NCI-H2171 treated with DMSO at 0.1 percent for 48 hours (cell line): ENCODE data around the gene HABP2.

Experiments
- DNase-seq: peaks from one replicate; lab custom pipeline; 2025; lab: John Stamatoyannopoulos, UW

HABP2 gene

DNA sequence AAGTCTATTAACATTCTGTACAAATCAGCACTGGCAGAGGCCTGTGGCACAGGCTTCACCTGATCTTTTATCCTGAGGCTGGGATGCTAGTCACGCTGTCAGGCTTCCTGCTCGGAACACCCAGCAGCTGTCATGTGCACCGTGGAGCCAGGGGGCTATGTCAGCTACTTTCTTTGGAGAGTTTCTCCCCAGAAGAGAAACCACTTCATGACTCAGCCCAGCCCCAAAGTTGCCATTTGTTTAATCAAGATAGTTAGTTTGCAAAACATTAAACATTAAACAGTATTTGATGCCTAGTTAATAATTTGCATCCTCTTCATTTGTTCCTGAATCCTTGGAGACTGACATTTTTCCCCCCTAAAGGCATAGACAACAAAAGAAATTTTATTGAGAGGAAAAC is at the start of gene HABP2:
Gene HABP2, plus strand, starts transcription at position 353 of the 400 bp plus-strand sequence. CDS start 69 bp downstream, outside the sequence.
- no peak for DNase-seq

GRCh38 chr10:113503930-113504329 is 48.9 kb upstream of the HABP2 start:
- no peak for DNase-seq

DNA sequence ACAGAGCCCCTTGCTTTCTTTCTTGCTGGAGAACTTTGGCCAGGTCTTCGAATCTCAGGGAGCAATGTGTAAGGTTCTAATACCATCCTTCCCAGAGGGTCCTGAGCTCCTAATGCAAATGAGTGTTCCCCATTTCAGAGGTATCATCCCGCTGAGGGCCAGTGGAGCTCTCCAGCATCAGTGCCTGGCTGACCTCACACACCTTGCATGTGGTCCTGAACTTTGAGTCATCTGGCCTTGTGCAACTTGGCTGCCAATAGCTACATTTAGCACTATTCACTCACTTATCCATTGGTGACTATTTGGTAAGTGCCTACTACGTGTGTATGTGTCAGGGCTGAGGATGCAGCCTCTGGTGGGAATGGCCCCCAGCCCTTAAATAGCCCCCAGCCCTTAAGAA is 48.4 kb upstream of the HABP2 start:
- DNase-seq: no peak

DNA sequence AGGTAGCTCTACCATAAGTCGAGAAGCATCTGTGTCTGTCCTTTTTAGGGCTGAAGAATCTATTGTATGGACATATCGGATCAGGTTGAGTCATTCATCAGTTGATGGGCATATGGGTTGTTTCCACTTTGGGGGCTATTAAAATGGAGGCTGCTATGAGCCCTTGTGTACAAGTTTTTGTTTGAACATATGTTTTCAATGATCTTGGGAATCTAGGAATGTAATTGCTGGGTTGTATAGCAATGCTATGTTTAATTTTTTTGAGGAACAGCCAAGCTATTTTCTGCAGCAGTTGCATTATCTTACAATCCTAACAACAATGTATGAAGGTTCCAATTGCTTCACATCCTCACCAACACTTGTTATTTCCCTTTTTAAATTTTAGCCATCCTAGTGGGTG is 46.4 kb upstream of the HABP2 start:
- DNase-seq: no peak

GRCh38 chr10:113511419-113511818 is 41.4 kb upstream of the HABP2 start:
- DNase-seq: no peak

GRCh38 chr10:113515161-113515560 is 37.7 kb upstream of the HABP2 start:
- DNase-seq: no peak

- no peak for DNase-seq
Observed at GRCh38 chr10:113515601-113516000, 37.3 kb upstream of the HABP2 start.

DNA sequence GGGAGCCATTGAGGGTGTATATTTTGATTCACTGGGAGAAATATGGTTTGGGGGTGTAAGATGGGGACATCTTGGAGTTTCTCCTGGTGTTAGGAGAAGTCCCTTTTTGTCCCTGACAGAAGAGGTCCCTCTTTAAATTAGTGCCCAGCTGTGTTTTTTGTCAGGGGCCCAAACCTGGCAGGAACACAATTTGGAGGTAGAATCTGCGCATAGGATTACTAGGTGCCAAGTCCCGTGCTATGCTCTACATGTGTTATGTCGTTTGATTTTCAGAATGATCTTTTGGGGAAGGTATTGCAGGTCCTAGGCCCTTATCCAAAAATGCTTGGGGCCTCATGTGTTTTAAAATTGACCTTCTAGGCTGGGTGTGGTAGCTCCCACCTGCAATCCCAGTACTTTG is 36.8 kb upstream of the HABP2 start:
- DNase-seq: no peak

DNA sequence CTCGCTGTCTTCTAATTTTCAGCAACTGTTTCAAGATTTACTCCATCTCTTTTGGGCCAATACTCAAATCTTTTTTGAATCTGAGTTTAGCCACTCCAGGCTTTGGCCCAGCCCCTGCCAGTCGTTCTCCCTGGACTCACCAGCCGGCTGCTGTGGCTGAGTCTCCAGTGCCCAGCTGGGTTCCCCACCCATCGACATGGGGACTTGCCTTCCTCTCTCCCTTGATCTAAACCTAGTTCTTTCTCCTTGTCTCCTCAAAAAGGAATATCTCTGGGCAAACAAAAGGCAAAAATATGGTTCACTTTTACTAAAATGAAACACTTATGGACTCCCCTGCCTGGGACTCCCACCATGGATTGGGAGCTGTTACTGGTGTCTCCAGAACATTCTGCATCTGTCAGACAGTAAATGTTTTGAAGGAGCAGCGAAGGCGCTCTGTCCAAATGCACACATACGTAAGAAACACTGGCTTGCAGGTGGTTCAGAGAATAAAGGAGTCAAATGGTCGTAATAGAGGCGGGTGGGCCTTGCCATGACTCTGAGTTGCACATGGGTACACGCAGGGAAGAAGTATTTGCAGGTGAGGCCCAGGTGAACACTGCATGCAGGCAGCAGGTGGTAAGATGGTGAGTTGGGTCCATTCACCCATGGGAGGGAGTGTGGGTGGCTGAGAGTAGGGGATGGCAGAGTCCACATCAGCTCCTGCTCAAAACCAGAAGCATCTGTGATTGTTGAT is 35.5 kb upstream of the HABP2 start:
- DNase-seq: no peak

DNA sequence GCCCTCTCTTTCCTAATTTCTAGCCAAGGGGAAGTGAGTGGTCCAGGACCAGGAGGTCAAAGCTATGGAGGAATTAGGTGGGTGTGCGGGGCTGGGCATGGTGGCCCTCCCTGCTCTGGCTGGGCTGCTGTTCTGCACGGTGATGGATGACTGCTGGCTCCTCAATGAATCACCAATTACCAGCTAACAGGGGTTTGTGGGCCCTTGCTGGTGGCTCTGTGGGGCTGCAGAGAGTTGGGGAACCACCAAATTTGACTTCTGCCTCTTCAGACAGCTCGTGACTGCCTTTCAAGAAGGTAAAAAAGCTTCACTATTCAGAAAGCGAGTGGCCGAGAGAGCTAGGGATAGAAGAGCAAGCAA is 35.0 kb upstream of the HABP2 start:
- no peak for DNase-seq

DNA sequence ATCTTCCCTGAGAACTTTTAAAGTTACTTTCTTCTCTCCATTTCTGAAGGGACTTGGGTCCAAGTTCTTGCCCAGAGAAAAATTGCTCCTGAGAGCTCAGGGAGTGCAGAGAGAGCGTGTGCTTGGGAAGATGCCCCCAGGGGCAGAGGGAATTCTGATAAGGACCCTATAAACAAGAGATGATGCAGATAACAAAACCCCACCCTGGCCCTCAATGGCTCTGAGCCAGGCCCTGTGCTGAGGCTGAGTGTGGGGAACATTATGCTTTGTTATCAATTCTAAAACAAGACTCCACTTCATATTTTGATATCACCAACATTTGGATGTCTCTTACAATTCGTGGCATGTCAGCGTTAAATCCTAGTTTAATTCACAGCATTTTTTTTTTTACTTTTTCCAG is 34.4 kb upstream of the HABP2 start:
- no peak for DNase-seq

GRCh38 chr10:113518816-113519591 is 33.8 kb upstream of the HABP2 start:
- DNase-seq: no peak

DNA sequence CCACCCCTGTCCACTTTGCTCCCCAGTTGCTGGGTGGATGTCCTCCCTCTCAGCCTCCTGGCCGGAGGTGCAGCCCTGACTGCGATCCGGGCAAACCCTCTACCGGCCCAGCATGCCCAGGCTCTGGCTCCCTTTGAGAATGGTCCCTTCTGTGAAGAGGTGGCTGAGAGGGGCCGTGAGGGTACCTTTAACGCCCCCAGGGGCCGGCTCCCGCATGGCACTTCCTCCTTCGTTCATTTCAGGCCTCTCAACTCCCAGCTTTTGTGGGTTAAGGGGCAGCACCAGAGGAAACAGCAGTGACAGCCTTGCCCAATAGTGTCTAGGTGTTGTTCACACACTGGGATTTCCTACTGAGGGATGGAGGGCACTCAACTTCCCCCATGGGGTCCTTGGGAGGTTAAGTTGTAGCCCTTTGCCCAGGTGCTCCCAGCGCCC is 33.2 kb upstream of the HABP2 start:
- no peak for DNase-seq

GRCh38 chr10:113520261-113520660 is 32.6 kb upstream of the HABP2 start:
- no peak for DNase-seq

- DNase-seq: peak; percentile 18
Observed at GRCh38 chr10:113520690-113521474, 32.0 kb upstream of the HABP2 start.

DNA sequence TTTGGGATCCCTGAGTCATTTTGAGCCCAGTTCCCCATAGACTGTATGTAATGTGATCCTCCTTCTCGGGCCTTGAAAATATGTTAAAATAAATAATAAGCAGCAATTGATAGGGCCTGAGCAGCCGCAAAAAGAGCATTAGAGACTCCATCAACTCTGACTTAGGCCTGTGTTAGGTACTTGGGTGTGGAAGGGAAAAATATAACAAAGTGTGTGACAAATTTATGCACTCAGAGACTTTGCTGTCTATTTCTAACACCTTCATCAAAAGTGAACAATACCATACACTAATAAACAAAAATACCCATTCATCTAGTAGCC is 31.4 kb upstream of the HABP2 start:
- DNase-seq: no peak

GRCh38 chr10:113522460-113522859 is 30.4 kb upstream of the HABP2 start:
- no peak for DNase-seq

DNA sequence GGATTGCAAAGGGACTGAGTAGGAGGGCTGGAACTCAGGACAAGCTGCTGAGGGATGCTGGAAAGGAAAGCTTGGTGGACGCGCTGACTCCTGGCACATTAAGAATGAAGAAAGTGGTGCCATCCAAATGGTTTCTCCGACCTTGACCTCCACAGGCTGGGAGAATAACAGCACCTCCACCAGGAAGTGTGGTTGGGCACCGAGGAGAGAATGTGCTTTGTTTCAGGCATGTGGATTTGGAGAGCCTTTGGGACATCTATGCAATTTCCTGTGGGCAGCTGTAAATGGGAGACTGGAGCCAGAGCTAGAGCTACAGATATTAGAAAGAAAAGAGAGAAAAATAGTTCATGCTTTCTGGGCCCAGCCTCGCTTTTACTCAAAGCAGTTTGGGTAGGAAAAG is 29.8 kb upstream of the HABP2 start:
- DNase-seq: no peak

DNA sequence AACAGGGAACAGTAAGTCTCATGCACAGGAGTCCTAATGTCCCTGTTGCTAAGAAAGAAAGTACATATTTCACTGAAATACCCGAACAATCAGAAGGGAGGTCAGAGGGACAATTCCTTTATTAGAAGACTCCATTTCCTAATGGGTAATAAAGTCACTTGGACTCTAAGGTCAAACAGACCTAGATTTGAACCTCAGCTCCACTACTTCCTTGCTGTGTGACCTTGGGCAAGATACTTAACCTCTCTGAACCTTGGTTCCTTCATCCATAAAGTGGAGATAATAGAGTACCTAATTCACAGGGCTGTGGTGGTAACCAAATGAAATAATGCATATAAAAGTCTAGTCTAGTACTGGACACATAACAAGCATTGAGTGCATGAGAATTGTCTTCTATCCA is 29.2 kb upstream of the HABP2 start:
- no peak for DNase-seq

- no peak for DNase-seq
Observed at GRCh38 chr10:113524120-113524519, 28.7 kb upstream of the HABP2 start.

DNA sequence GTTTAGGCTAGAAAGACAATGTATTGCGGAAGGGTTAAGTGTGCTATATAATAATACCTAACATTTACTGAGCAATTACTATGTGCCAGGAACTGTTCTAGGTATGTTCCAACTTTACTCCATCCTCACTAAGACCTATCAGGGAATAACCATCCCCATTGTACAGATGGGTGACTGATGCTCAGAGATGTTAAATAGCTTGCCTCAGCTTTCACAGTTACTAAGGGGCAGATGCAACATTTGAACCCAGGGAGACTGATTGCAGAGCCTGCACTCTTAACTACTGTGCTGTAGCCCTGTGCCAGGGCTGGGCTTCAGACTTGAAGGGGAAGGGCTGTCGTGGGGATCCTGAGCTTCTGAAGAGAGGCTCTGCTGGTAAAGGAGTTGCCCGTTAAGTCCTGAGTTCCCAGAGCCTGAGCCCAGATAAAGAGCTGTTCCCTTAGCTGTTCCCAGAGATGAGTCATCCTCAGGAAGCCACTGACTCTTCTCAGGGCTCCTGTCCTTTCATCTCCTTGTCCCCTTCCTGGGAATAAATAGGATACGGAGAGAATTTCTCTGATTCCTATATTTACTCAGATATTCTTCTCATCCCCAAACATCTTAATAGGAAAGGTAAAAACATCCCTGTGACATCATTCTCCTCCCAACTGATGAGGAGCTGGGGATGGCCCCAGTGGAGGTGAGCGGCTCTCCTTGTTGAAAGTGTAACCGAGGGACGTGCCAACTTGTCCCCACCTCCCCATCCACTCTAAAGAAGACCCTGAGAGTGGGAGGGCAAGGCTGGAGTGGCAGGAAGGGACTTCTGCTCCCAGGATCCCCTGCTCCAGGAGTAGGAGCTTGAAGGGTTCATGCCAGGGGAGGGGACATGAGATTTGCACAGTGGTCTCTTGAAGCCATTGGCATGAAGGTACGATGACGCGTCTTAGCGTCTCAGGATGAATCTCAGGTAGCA is 28.0 kb upstream of the HABP2 start:
- DNase-seq: no peak

DNA sequence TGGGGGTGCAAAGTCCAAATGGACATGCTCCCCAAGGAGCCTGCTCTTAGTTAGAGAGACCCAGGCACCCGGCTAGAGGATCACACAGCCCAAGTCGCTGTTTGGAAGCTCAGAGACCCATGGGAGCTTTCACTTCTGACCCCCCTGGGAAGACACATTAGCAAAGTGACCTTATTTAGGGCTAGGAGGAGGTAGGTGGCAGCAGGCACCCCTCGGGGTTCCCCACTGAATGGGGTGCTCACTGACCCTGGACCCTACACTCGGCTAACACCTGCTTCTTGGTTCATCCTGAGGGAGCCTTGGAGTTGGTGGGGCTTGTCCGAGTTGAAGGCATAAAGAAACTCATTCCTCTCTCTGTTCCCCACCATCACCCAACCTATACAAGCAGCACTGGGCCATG is 27.1 kb upstream of the HABP2 start:
- no peak for DNase-seq
